ENCODE data around the gene GREB1.

The GREB1 gene

DNA sequence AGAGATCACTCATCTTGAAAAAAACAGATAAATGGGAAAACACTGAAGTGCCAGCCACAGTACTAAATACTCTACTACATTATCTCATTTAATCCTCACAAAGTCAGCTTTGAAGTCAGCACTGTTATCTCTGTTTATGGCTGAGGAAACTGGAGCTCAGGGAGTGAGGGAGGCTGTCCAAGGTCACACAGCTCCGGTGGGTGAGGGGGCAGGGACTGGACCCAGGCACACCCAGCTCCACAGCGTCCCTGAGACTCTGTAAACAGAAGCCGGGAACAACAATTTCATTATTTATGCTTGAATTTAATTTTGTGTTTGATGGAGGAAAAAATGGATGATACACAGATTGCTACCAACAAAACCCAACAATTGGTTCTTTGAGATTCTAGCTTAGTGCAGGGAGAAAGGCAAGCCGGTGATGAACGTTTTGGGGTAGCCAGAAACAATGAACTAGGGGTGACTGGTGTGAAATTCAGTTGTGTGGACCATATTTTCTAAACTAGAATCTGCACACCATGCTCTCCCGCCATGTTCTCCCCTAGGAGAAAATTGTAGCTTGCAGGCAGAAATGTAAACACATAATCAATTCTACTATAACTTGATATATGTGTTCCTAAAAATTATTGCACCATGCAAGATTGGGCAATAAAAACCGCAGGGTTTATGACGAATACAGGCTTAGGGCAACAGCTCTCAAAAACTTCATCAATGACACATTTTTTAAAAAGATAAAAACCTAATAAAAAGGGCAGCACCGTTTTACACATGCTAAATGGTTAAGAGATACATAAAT lies at the start of gene GREB1:
Gene GREB1, plus strand, starts transcription at position 768 of the 793 bp plus-strand sequence. CDS start 22,570 bp downstream, outside the sequence.
- TF ChIP-seq CTCF (IDR thresholded peaks at IDR 0.05; ENCODE audit: low read depth, low read length) = no peak
- no peak within 1 kb of the TSS for H3K4me3 ChIP-seq (ENCODE audit: low read depth, low read length)

GRCh38 chr2:11488809-11489208 lies 45.0 kb upstream of the GREB1 start:
- no peak overlapping the region for H3K4me3 ChIP-seq (ENCODE audit: low read depth, low read length)
- TF ChIP-seq CTCF (IDR thresholded peaks at IDR 0.05; ENCODE audit: low read depth, low read length) = no peak

DNA sequence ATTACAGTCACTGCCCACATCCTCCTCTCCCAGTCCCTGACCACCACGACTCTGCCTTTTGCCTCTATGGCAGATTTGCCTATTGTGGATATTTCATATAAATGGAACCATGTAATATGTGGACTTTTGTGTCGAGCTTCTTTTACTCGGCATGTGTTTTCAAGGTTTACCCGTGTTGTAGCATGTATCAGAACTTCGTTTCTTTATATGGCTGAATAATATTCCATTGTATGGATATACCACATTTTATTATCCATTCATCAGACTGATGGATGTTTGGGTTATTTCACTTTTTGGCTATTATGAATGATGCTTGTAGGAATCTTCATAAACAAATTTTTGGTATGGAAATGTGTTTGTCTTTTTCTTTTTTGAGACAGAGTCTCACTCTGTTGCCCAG lies 43.7 kb upstream of the GREB1 start:
- no peak for TF ChIP-seq CTCF (IDR thresholded peaks at IDR 0.05; ENCODE audit: low read depth, low read length)
- no peak overlapping the region for H3K4me3 ChIP-seq (ENCODE audit: low read depth, low read length)

DNA sequence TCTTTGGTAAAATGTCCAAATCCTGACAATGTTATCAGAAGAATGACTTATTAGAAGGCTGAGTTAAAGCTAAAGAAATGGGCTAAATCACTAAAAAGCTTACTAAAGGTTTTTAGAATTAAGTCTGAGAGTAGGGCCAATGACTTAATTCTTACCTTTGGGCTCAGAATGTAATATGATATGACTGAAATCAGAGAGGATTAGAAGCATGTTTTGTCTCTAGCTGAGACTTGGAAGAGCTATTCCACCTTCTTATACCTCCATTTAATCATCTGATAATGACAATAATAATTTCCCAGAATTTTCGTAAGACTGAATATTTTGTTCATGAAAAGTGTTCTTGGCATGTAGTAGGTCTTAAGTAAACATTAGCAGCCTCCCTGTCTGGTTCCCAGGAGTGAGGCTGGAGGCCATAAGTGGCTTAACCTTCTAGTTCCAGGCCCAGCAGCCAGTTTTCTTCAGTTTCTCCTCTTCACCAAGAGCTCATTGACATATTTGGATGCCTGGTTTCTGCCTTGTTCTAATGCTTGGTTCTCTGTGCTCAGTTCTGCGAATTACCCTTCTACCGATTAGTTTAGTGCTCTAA lies 42.4 kb upstream of the GREB1 start:
- no peak for TF ChIP-seq CTCF (IDR thresholded peaks at IDR 0.05; ENCODE audit: low read depth, low read length)

GRCh38 chr2:11492244-11492643 lies 41.6 kb upstream of the GREB1 start:
- TF ChIP-seq CTCF (IDR thresholded peaks at IDR 0.05; ENCODE audit: low read depth, low read length) = no peak
- no peak overlapping the region for H3K4me3 ChIP-seq (ENCODE audit: low read depth, low read length)

More for the DNA sequence above, 42.4 kb upstream of the GREB1 start:
- H3K4me3 ChIP-seq (ENCODE audit: low read depth, low read length) = no peak overlapping the region

DNA sequence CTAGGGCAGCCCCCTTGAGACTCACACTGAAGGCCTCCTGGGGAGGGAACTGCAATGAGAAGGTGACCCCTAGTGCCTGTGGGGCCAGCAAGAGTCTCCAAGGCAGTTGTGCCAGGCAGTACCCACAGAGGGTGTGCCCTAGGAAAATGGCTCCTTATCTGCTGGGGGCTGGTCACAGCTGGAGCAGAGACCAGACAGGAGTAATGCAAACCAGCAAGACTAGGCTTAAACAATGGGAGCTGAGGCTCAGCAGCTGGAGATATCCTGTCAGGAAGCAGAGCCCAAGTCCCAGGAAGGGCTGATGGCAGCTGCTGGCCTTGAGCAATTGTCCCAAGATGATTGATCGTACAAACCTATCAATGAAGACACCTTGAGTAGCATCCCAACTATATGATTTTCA lies 41.1 kb upstream of the GREB1 start:
- no peak for TF ChIP-seq CTCF (IDR thresholded peaks at IDR 0.05; ENCODE audit: low read depth, low read length)
- H3K4me3 ChIP-seq (ENCODE audit: low read depth, low read length) = no peak overlapping the region

GRCh38 chr2:11493282-11493681 lies 40.6 kb upstream of the GREB1 start:
- no peak for TF ChIP-seq CTCF (IDR thresholded peaks at IDR 0.05; ENCODE audit: low read depth, low read length)
- no peak overlapping the region for H3K4me3 ChIP-seq (ENCODE audit: low read depth, low read length)

Measured in WI38 (cell line).